Measurements from ENCODE around the gene DMRT3.
"Not testable (repeated sequence)": the region's sequence is repeated elsewhere in the genome, so short reads cannot be mapped to it uniquely, and the experiment has no call there.

DMRT3 gene

DNA sequence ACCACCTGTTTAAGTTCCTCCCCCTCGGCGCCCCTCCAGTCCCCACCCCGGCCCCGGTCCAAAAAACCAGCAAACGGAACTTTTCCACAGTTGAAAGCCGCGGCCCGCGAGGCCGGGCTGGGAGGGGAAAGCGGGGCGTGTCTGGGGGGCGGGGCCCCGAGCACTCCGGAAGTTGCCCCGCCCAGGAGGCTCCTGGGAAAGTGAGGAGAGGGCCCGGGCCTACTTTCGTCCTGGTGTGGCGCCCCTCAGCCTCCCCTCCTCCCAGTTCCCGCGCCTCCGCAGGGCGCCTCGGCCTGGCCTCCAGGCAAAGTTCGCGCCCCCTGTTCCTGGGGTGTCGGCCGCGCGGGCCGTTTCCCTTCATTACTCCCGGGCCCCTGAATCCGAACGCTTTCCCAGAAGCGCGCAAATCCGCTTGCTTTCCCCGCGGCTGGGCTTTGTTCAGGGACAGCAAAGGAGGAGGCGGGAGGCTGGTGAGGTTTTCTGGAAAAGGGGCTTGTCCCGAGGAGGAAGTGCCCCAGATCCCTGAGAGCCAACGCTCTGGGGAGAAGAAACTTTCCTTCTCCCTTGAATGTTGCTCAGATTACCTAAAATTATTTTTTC is 4.5 kb upstream of the DMRT3 start:
- peak in 1 of 2 donors; percentile 47 for DNase-seq

DNA sequence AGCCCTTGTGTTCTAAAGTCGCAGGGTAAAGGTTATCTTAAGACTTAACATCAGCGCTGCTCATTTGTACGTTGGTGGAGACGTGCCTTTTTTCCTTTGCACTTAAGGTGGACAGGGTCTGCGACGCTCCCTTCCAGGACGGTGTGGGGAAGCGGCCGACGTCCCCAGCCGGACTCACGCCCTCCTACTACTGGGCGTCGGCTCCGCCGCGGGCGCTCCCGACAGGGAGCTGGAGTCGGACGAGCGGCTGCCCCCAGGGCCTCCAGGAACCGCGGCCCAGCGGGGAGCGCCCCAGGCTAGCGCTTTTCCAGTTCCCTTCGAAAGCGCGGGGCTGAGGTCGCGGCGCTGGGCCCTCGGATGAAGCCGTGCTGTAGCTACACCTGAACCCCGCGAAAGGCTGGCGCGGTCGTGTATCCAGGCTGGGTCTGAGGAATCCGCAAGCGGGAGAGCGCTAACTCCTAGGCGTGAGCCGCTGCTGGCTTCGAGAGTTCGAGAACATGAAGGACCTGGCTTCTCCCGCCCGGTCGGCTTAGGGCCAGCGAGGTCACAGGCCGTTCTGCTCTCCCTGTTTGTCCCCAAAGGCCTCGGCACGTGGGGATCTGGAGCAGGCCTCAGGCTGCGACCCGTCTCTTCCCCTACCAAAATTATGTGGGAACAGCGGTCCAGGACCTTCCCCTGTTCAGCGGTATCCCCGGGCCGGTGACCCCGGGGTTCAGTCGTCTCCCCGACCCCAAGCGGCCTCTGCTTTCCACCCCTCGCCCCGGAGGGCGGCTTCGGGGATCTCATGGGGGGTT is 3.8 kb upstream of the DMRT3 start:
- no peak for DNase-seq

DNA sequence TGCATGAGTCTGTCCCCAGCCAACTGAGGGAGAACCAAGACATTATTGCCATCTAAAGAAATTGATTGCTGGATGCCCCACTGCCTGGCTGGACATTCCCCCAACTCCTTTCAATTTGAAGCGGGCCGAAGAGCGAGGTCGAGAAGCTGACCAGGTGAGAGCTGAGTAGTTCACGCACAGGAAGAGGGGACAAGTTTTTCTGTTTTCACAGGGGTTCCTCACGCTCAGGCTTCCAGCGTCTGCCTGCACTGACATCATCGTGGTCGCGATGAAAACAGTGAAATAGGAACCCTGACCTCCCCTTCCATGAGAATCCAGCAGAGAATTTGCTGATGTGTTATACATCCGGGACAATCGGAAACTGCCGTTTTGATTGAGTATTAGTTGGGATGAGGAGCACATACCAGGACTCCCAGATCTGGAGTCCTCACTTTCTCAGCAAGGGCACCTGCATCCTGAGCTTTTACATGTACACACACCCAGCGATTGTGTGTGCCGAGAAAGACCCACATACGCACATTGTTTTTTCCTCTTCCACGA is 3.1 kb upstream of the DMRT3 start:
- no peak for DNase-seq

DNA sequence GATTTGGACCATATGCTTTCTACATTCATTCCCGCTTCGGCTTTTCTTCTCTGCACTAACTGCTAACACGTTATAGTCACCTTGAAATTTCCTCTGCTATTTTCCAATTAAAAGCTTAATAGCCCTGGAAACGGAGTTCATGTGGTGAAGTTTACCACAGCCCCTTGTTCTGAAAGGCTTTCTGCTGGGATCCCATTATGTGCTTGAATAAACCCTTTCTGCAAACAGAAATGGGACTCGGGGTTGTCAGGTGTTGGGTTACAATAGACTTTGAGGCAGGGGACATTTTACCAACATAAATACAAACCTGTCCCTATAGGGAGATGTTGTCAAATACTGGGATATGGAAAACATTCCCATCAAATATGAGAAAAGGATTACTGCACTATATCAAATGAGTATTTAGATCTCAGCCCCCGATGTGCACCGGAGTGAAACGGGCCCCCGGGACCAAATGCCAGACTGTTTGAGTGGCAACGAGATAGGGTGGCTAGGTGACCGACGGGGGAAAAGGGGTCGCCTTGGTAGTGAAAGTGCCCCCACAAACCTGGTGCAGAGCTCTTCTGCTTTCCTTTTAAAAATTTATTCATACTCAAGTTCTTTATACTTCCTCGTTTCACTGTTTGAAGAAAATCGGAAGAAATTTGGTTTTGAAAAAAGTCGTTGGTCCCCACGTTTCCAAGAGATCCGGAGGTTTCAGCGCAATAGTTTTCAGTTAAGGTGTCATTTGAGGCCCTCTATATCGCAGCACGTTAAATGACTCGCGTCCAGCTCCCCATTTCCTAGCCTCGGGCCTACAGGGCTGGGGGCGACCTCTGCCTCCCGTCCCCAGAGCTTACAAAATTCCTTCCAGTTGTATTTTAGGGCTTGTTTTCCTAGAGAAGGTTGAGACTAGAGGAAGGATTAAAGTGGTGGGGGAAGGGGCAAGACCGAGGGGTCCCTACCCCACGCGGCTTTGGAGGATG is 2.1 kb upstream of the DMRT3 start:
- no peak for DNase-seq

DNA sequence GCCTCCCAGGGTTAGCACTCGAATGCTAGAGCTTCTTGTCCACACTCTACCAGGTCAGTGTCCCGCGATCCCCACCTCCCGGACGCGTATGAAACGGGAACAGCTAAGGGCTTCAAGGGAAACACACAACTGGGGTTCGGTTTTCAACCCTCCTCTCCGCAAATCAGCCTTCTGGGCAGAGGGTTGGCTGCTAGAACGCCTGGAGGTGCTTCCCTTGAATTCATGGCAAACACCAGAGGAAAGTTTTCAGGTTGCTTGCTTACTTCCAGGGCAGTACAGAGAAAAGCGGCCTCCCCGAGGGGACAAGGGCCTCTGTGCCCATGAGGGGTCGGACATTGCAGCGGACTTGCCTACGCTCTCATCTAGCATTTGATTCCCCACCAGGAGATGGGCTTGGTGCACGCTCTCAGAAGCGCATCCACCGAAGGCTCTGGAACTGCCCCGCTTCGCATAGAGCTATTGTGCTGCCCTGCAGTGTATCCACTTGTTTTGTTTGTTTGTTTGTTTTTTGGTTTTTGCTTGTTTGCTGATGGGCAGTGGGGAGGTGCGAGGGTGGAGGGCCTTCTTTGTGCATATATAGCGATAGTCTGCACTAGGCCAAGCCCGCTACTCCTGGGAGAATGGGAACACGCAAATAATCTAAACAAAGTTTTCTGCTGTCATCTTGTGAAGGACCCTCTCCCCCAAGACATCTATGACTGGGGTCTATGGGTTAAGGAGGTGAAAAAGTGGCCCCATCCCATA is 1.3 kb upstream of the DMRT3 start:
- peak in 1 of 2 donors; percentile 3 for DNase-seq

DNA sequence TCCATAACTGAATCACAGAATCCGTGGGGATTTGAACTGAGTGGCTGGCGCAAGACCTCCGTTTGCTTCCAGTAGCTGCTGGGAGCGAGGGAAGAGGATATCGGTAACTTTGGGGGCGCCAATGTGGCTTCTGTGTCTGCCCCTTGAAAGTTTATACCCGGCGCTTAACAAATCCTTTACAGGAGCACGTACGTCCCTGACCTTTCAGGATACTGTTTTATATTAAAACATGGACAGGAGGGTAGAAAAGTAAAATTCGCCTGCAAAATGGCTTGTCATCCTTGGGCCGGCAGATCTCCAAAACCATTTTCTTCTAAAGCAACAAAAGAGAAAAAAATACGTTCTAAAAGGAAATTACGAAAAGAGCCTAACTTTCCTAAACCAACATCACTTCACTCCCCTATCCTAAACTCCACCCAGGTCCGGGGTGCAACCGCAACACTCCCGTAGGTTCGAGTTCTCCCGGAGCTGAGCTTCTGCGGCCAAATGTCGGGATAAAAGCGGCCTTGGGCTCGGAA is 656 bp upstream of the DMRT3 start:
- no peak for DNase-seq

DNA sequence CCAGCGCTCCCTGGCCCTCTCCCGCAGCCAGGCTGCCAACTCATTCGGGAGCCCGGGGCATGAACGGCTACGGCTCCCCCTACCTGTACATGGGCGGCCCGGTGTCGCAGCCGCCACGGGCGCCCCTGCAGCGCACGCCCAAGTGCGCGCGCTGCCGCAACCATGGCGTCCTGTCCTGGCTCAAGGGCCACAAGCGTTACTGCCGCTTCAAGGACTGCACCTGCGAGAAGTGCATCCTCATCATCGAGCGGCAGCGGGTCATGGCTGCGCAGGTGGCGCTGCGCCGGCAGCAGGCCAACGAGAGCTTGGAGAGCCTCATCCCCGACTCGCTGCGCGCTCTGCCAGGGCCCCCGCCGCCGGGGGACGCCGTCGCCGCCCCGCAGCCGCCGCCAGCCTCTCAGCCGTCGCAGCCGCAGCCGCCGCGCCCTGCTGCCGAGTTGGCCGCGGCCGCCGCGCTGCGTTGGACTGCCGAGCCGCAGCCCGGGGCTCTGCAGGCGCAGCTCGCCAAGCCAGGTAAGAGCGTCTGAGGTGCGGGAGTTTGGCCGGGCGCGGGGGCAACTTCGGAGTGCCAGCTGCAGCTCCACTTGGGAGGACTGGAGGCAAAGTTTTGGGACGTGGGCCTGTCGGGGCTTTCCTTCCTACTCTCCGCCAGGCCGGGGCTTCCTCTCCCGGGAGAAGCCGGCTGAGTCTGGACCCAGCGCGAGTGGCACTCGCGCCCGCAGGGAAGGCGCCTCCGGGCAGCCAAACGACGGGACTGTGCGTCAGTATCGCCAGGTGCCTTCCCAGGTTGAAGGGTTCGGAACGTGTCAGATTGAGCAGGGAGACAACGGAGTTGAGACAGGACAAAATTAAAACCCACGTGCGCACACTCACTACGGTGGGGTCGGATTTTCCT is 735 bp downstream of the DMRT3 start:
- peak in 1 of 2 donors; percentile 20 for DNase-seq

DNA sequence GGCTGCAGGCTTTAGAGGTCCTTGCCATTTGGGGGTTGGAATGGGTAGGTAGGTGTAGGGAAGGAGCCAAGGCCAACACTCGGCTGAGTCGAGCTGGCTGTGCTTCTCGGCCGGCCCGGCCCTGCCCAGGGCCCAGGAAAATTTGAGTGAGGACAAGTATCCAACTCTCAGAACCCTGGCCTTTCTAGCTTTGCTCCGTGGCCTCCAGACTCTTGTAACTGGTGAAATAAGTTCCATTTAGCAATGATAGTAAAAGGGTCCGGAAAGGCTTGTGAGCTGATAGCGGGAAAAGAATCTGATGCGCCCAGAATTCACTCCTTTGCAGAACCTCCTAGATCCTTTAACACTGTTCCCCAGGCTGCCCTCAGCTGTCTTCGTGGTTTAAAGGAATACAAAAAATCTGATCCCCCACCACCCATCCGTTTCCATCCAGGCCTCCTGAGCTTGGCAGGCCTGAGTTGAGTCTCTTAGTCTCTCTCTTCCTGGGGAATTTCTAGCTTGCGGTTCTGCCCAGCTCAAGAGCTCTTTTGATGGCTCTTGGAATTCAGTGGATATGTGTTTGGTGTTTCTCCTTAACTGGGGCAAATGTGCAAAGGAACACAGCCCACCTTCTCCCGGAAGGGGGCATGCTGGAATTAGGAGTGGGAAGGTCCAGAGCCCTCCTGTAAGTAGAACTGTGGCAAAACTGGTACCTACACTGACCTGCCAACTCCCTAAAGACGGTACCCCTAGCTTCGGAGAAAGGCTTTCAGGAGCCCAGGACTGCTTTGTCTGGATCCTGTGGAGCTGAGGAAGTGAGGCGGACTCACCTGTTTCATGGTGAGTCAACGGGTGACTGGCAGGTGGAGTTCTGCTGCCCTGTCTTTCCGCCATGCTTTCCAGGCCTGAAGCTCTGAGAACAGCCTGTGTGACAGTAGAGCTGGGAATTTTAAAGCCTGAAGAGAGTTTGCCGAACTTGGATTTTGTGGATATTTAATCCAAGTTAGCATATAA is 1.7 kb downstream of the DMRT3 start:
- no peak for DNase-seq

DNA sequence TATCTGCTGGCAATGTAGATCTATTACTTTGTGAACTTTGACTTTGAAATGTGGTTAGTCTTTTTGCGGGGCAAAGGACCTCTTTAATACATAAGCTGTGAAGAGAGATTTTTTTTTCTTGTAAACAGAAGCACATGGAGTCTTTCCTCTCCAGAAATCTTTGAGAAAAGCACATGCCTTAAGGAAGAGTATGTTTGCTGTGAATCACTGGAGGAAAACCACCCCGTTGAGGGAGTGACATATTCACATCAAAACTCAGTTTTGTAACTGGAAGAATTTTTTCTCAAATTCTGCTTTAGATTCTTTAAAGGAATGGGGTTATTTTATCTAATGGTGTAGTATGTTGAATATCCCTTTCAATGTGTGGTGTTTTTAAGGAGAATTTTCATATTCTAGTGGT is 3.5 kb downstream of the DMRT3 start:
- no peak for DNase-seq

DNA sequence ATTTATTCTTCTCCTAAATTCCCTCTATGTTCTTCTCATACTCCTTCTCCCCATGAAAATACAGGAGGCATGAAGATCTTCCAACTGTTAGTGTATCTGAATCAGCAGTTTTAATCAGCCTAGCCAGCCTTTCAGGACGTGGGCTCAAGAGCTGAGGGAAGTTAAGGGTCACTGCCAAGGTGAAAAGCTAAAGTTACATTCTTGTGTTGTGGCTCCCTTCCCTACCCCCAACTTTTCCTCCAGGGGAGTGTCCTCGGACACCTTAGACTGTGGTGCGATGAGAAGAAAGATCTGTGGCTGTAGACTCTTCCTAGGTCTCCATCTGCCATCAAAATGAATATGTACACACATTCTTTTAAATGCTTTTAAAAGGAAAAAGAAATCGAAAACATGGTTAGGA is 4.2 kb downstream of the DMRT3 start:
- no peak for DNase-seq

DNA sequence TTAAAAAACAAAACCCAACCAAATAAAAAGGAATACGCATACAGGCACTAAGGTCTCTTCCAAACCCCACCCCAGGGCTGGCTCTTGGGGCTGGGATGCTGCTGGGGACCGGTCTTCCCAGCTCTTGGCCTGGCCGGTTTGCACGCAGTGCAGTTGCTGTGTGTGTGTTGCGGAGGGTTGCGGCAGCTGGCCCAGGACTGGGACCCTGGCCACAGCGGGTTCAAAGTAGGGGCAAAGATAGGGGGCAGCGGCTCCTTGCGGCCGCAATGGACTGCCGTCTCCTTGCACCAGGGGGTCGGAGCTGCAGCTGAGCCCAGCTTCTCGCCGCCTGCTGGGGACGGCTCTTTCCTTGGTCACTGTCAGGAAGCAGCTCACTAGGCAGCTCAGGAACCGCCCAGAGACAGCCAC is 5.0 kb downstream of the DMRT3 start:
- DNase-seq, result no peak

DNA sequence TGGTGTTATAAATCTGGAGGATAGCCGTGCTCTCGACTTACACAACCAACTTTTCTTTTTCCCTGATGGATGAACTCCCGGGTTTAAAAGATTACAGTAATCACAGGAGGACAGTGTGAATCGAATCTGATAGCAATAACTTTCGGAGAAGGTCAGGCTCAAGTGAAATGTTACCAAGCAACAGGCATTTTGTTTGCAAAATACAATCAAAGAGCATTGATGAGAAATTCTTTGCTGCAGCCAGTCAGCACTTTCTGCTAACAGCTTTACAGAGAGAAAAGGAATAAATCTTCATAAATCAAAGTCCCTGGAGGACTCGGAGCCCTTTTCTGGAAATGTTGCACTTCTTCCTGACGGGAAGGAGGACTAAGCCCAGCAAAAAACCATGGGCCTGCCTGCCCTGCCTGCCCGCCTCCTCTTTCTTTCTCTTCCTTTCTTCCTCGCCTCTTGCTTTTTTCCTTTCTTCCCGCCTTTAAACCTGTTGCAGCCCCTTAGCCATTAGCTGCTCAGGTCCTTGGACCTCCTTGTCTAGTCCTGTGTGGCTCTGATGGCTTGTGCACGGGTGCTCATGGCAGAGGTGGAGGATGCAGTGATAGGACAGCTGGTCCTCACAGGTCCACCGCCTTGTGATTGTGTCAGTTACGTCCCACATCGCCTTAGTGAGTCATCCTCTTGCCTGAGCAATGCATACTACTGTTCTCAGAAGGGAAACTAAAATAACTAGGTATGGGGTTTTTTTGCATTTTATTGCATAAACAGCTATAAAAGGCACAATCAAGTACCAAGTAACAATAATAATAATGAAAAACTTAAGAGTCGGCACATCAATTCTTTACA is 6.2 kb downstream of the DMRT3 start:
- no peak for DNase-seq

DNA sequence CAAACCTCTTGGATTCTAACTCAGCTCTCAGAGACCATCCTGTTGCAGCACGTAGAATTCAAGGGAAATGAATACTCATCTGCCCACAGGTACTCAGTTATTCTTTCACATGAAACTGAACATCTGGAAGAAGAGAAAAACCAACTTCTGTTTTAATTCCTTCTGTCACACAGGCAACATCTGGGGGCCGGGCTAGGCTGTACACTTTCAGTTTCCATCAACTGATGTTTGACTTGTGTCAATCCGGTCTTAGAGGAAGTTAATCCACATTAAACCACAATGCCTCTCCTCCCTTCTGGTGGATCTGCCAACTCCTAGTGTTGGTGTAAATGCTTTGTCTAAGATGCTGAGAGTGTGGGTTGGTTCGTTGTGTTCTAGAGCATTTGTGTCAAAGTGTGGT is 17.6 kb downstream of the DMRT3 start:
- DNase-seq, result no peak

DNA sequence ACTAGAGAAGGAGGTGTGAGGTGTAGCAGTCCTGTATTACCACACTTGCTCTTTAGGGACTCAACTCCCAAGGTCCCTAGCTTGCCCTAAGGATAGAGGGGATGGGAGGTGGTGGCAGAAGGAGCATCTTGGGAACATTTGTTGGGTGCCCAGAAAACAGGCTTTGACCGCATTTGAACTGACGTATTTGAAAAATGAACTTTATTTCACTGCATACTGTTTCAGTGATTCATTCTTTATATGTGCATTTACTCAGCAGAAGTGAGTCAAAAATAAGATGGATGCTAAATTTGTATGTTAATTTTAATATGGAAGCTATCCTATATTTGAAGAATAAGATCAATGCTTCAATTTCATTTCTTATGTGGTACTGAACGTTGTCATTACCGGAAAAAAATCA is 18.7 kb downstream of the DMRT3 start:
- DNase-seq, result no peak

DNA sequence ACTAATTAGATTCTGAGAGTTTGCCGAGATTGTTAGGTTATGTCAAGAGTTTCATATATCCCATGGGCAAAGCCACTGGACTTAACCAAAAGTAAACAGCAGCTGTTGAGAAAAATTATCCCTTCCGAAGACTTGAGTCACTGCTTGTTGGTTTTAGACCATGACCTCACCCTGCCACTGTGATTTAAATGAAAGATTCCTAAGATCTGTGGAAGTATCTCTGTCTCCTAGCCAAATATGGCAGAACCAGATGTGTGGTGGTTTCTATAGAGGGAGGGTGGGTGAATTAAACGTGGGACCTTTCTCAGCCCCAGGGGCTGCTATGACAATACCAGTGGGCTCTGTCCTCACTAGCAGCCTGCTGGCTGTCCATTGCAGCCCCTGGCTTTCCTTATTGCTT is 19.3 kb downstream of the DMRT3 start:
- no peak for DNase-seq

DNA sequence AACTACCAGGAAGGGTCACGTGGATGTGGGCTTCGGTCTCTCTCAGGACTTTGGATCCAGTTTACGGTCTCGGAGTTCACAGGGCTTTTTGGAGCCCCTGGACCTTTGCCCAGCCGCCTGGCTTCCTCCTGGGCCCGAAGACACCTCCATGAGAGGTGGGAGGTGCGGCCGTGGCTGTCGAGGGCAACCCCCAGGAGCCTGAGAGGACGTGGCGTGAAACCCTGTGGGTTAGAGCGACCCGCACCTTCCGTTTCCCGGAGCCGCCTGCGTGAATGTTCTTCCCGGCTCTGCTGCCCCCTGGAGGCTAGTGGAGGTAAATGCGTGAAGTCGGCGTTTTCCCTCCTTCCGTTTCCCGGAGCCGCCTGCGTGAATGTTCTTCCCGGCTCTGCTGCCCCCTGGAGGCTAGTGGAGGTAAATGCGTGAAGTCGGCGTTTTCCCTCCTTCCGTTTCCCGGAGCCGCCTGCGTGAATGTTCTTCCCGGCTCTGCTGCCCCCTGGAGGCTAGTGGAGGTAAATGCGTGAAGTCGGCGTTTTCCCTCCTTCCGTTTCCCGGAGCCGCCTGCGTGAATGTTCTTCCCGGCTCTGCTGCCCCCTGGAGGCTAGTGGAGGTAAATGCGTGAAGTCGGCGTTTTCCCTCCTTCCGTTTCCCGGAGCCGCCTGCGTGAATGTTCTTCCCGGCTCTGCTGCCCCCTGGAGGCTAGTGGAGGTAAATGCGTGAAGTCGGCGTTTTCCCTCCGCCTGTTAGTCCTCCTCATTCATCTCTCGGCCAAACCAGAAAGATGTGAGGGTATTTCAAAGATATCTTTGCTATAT is 22.1 kb downstream of the DMRT3 start:
- DNase-seq, result not testable (repeated sequence)

DNA sequence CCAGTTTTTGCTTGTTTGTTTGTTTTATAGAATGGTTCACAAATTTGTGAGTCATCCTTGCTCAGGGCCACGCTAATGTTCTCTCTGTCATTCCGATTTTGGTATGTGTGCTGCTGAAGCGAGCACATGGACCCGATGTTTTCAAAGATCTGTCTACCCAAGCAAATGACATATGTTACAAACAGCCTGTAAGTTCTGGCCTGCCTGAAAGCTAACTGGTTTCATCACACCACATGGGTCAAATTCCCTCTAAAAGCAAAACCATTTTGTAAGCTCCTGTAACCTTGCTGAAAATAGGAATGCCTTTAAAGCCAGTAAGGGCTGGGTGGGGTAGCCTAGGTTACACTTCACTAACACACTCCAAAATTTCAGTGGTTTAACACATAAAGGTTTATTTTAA is 25.4 kb downstream of the DMRT3 start:
- no peak for DNase-seq

DNA sequence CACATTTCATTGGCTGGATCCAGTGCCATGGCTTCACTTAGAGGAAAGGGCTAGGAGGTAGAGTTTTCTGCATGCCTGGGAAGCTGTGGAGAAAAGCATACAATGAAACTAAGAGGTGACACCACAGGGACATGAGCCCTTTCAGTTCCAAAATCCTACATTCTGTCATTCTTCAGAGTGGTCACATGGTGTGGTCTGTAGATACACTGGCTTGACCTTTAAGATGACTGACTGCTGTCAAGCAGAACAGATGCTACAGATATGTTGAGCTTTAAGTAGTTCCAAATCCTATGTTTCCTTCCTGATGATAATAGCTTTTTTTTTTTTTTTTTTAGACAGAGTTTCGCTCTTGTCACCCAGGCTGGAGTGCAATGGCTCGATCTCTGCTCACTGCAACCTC is 26.2 kb downstream of the DMRT3 start:
- DNase-seq, result no peak

Data from stimulated activated CD4-positive, alpha-beta T cell treated with anti-CD3 and anti-CD28 coated beads, Interleukin-2, amount 100 ng/mL, for 24 hours (primary cell).